ENCODE measurements around the gene HIBCH.
"Not testable (repeated sequence)": the region's sequence is repeated elsewhere in the genome, so short reads cannot be mapped to it uniquely, and the experiment has no call there.

The HIBCH gene

GRCh38 chr2:190186238-190186637 lies 133.4 kb downstream of the HIBCH start:
- DNase-seq (ENCODE audit: low spot score), result no peak

GRCh38 chr2:190185380-190185779 lies 134.2 kb downstream of the HIBCH start:
- no peak for DNase-seq (ENCODE audit: low spot score)

GRCh38 chr2:190184460-190184859 lies 135.2 kb downstream of the HIBCH start:
- no peak for DNase-seq (ENCODE audit: low spot score)

- peak; percentile 67 for DNase-seq (ENCODE audit: low spot score)
Measured at GRCh38 chr2:190183539-190183938, 136.1 kb downstream of the HIBCH start.

- no peak for DNase-seq (ENCODE audit: low spot score)
Measured at GRCh38 chr2:190182071-190182524, 137.5 kb downstream of the HIBCH start.

- peak; percentile 61 for DNase-seq (ENCODE audit: low spot score)
Measured at GRCh38 chr2:190181123-190181669, 138.4 kb downstream of the HIBCH start.

- peak; percentile 68 for DNase-seq (ENCODE audit: low spot score)
Measured at GRCh38 chr2:190180313-190181122, 139.1 kb downstream of the HIBCH start.

- peak; percentile 93 for DNase-seq (ENCODE audit: low spot score)
Measured at GRCh38 chr2:190179754-190180312, 139.8 kb downstream of the HIBCH start.

- no peak for DNase-seq (ENCODE audit: low spot score)
Measured at GRCh38 chr2:190178066-190178722, 141.4 kb downstream of the HIBCH start.

GRCh38 chr2:190177249-190178040 lies 142.2 kb downstream of the HIBCH start:
- DNase-seq (ENCODE audit: low spot score), result no peak

GRCh38 chr2:190173392-190173791 lies 146.2 kb downstream of the HIBCH start:
- no peak for DNase-seq (ENCODE audit: low spot score)

- no peak for DNase-seq (ENCODE audit: low spot score)
Measured at GRCh38 chr2:190170673-190171072, 149.0 kb downstream of the HIBCH start.

GRCh38 chr2:190169221-190170072 lies 150.2 kb downstream of the HIBCH start:
- no peak for DNase-seq (ENCODE audit: low spot score)

GRCh38 chr2:190167702-190168101 lies 151.9 kb downstream of the HIBCH start:
- no peak for DNase-seq (ENCODE audit: low spot score)

- DNase-seq (ENCODE audit: low spot score), result no peak
Measured at GRCh38 chr2:190165491-190165890, 154.1 kb downstream of the HIBCH start.

- no peak for DNase-seq (ENCODE audit: low spot score)
Measured at GRCh38 chr2:190162851-190163250, 156.8 kb downstream of the HIBCH start.

- DNase-seq (ENCODE audit: low spot score), result peak; percentile 83
Measured at GRCh38 chr2:190159453-190159852, 160.2 kb downstream of the HIBCH start.

GRCh38 chr2:190158798-190159434 lies 160.7 kb downstream of the HIBCH start:
- no peak for DNase-seq (ENCODE audit: low spot score)

- not testable (repeated sequence) for DNase-seq (ENCODE audit: low spot score)
Measured at GRCh38 chr2:190157613-190158528, 161.8 kb downstream of the HIBCH start.
